OCI-M2 (cell line): ENCODE data around the gene NRF1.
A peak's percentile ranks its signal among the peaks of the same experiment; 100 is the strongest.
"Not testable (repeated sequence)": the region's sequence is repeated elsewhere in the genome, so short reads cannot be mapped to it uniquely, and the experiment has no call there.

Experiments used
- DNase-seq: peaks from one replicate; lab custom pipeline; 2025; ENCODE audit not compliant: unreplicated experiment; lab: John Stamatoyannopoulos, UW

The NRF1 gene

GRCh38 chr7:129644634-129645230 lies 33.2 kb downstream of the NRF1 start:
- DNase-seq, result peak; percentile 49

GRCh38 chr7:129646369-129647021 lies 35.0 kb downstream of the NRF1 start:
- DNase-seq, result no peak

DNA sequence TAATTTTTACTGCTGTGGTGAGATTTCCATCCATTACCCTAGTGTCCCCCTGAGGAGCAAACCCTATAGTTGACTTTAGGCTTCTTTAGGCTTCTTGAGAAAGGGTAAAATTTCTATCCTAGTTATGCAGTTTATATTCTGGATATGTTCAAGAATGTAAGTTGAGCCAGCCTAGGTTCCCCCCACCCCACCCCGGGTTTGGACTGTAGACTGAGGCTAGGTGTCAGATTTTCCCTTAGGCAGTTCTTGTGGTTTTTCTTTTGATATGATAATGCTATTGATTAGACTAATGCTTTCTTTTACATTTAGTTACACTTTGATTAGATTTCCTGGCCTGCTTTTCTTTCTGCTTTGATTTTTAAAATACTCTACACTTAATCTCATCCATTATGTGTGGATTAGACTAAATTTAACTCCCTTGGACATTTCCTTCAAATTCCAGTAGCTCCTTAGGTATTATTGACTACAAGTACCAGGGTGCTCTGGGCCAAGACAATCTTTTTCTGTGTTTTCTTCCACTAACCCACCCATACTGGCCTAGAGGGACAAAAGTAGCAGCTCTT lies 37.7 kb downstream of the NRF1 start:
- DNase-seq, result no peak

DNA sequence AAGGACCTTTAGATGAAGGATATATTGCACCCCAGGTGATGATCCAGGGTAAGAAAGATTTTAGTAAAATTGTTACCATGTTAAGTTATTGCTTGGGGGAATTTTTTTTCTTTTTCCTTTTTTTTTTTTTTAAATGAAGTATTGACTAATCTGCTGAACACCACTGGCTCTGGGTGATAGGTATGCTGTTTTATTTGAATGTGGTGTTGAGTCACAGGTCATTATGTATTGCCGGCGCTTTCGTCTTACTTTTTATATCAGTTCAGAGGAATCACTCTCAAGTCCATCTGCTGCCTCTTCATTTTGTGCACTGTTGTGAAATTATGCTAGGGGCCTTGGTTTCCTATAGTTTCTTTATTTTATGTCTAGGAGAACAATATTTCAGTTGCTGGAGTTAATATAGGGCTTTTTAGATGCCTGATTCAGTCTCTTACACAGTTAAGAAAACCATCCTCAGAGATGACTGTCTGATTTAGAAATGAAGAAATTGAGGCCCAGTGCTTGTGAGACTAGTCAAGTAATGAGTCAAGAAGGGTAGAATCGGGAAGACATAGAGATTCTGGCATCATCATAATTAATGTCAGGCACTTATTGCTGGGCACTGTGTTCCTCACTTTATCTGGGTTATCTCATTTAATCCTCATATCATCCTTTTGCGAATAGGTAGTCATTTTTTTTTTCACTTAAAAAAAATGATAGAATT lies 38.7 kb downstream of the NRF1 start:
- DNase-seq, result no peak

DNA sequence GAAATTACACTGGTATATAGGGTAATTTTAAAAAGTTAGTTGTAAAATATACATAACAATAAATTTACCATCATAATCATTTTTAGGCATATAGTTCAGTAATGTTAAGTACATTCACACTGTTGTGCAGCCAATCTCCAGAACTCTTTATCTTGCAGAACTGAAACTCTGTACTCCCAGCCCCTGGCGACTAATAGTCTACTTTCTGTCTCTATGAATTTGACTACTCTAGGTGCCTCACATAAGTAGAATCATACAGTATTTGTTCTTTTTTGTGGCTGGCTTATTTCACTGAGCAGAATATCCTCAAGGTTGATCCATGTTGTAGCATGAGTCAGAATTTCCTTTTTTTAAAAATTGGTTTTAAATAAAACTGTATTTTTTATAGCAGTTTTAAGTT lies 41.4 kb downstream of the NRF1 start:
- no peak for DNase-seq

GRCh38 chr7:129655811-129656210 lies 44.3 kb downstream of the NRF1 start:
- no peak for DNase-seq

- no peak for DNase-seq
Measured at GRCh38 chr7:129657363-129657762, 45.8 kb downstream of the NRF1 start.

- DNase-seq, result not testable (repeated sequence)
Measured at GRCh38 chr7:129659907-129660306, 48.4 kb downstream of the NRF1 start.

DNA sequence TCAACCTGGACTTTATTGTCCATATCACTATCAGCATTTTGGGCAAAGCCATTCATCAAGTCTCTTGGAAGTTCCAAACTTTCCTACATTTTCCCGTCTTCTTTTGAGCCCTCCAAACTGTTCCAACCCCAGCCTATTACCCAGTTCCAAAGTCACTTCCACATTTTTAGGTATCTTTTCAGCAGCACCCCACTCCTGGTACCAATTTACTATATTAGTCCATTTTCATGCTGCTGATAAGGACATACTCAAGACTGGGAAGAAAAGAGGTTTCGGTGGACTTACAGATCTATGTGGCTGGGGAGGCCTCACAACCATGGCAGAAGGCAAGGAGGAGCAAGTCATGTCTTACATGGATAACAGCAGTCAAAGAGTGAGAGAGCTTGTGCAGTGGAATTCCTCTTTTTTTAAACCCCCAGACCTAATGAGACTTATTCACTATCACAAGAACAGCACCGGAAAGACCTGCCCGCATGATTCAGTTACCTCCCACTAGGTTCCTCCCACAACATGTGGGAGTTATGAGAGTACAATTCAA lies 50.2 kb downstream of the NRF1 start:
- DNase-seq, result no peak

DNA sequence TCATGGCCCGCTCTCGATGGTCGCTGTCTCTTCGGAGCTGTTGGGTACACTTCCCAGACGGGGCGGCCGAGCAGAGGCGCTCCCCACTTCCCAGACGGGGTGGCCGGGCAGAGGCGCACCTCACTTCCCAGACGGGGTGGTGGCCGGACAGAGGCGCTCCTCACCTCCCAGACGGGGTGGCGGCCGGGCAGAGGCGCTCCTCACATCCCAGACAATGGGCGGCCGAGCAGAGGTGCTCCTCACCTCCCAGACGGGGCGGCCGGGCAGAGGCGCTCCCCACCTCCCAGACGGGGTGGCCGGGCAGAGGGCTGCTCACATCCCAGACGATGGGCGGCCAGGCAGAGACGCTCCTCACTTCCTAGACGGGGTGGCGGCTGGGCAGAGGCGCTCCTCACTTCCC lies 51.7 kb downstream of the NRF1 start:
- not testable (repeated sequence) for DNase-seq

DNA sequence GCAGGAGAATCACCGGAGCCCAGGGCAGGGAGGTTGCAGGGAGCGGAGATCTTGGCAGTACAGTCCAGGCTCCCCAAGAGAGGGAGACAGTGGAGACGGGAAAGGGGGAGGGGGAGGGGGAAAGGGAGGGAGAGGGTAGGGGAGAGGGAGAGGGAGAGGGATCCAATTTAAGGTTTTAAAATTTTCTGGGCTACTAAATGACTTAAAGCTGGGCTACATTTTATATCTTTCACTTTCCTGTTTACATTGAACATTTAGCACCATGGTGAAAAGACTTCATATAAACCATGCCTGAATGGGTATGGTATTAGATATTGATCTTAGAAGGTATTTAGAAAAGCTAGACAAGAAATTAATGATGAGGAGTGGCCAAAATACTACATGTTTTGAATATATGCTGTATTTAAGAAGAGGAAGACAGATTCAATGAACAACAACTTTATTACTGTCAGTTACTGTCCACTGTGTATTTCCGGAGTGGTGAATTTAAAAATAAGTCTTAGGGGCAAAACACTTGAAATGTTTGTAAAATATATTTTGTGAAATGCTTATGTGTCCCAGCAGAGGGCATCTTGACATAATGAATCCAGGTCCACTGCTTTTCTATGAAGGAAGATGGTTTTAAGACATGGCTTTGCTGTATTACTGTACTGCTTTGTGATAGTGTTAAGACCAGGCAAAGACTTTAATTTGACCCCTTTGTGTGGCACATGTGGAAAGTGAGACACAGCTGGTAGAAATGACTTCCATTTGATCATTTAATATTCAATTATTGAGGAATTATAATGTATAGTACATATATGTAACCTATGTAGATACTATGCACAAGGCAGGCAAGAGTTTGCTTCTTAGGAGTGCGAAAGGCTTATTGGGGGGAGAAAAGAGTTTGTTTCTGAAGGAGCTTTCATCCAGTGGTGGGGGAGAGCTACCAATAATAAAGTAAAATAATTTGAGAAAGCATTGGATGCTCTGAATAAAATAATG lies 52.8 kb downstream of the NRF1 start:
- DNase-seq, result peak; percentile 33

GRCh38 chr7:129665013-129665401 lies 53.5 kb downstream of the NRF1 start:
- no peak for DNase-seq

DNA sequence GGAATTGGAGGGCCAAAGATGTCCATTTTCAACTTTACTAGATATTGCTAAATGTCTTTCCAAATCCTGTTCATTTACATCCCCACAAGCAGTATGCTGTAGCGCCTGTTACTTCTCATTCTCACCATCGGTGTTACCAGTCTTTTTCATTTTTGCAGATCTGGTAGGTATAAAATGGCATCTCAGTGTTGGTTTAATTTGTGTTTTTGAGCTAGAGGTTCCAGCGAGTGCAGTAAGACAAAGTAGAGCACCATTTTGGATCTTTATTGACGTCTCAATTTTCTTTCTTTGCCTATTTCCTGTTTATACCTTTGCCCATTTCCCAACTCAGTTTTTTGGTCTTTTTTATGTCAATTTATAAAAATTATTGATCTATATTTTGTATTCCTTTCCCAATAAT lies 55.6 kb downstream of the NRF1 start:
- DNase-seq, result no peak

DNA sequence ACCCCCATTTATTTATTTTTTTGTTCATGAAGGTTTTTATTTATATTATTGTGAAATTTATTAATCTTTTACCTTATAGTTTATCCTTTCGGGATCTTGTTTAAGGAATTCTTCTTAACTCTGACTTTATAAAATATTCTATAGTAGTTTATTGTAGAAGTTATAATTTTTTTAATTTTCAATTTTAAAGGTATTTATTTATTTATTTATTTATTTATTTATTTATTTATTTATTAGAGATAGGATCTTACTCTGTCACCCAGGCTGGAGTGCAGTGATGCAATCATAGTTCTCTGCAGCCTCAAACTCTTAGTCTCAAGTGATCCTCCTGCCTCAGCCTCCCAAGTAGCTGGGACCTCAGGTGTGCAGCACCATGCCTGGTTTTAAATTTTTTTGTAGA lies 56.0 kb downstream of the NRF1 start:
- no peak for DNase-seq

- no peak for DNase-seq
Measured at GRCh38 chr7:129669901-129670300, 58.4 kb downstream of the NRF1 start.

DNA sequence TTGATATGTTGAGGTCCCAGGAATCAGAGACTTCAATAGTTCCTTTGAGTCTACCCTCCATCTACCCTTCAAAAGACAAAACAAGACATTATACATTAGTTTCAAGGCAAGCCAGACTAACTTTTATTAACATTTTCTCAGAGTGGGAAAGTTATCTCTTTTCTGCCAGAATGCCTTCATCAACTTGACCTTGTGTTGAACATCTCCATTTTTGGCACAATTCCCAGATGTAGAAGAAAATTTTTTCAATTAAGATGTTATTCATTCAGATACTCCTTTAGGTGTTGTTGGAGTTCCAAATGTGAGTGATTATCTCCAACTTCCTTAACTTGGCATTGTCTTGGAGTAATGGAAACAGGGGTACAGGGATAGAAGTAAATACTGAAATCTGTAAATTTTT lies 59.1 kb downstream of the NRF1 start:
- DNase-seq, result no peak

- no peak for DNase-seq
Measured at GRCh38 chr7:129671266-129671665, 59.7 kb downstream of the NRF1 start.

DNA sequence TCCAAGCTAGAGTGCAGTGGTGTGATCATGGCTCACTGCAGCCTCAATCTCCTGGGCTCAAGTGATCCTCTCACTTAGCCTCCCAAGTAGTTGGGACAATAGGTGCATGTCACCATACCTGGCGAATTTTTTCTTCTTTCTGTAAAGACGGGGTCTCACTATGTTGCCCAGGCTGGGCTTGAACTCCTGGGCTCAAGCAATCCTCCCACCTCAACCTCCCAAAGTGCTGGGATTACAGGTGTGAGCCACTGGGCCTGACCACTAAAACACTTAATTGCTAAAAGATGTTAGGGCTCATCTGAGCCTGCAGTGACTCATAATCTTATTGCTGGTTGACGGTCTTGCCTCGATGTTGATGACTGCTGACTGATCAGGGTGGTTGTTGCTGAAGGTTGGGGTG lies 63.0 kb downstream of the NRF1 start:
- DNase-seq, result not testable (repeated sequence)

GRCh38 chr7:129675521-129675920 lies 64.0 kb downstream of the NRF1 start:
- no peak for DNase-seq

DNA sequence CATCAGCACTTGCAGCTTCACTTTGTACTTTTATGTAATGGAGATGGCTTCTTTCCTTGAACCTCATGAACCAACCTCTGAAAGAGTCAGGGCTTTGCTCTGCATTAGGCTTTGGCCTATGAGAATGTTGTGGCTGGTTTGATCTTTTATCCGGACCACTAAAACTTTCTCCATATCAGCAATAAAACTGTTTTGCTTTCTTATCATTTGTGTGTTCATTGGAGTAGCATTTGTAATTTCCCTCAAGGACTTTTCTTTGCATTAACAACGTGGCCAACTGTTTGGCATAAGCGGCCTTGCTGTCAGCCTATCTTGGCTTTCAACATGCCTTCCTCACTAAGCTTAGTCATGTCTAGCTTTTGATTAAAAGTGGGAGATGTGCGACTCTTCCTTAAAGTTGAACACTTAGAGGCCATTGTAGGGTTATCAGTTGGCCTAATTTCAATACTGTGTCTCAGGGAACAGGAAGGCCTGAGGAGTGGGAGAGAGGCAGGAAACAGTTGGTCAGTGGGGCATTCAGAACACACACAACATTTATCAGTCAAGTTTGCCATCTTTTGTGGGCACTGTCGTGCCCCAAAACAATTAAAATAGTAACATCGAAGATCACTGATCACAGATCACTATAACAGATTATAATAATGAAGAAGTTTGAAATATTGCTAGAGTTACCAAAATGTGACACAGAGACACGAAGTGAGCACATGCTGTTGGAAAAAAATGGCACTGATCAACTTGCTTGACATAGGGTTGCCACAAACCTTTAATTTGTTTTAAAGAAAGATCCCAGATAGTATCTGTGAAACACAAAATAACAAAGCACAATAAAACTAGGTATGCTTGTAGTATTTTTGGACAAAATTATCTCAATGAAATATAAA lies 64.7 kb downstream of the NRF1 start:
- no peak for DNase-seq
